Endothelial cell of umbilical vein (primary cell): ENCODE data around the gene INSRR. TPM values are rescaled to one million over a fixed set of nuclear protein-coding genes. Genes with fewer than 3 reads are reported as not detected.

ENCODE experiments used
- BruUV-seq: library from RNA; stranded (reverse); fragments of 400-500 nt; replicated peaks from 2 replicates; lab custom pipeline; 2021; lab: Mats Ljungman, UMichigan
- CTCF ChIA-PET: fragments of 300-600, 350-600 bp; sonication (Branson Sonifier 250); formaldehyde crosslinking; loops from one replicate; lab custom pipeline; 2021; ENCODE audit warnings: antibody characterized with exemption, inconsistent platforms; lab: Charles Lee
- POLR2A ChIA-PET: fragments of 300-600, 350-600 bp; sonication (Branson Sonifier 250); formaldehyde crosslinking; loops from one replicate; lab custom pipeline; 2021; ENCODE audit warnings: antibody characterized with exemption, inconsistent platforms; lab: Charles Lee
- DNase-seq: peaks from one replicate; pipeline ENCODE4 v3.0.0-alpha.2; 2011; ENCODE audit warnings: low read depth, low spot score
- FAIRE-seq: peaks from 2 replicates; lab custom pipeline; 2011; peaks lifted over from hg19 to GRCh38; lab: Jason Lieb, UNC
- H2AFZ ChIP-seq: 2 replicates; pipeline ENCODE4 v1.6.0; 2012; ENCODE audit warnings: low read depth, low read length, control low read depth, inconsistent platforms
- H3K27ac ChIP-seq: 2 replicates; pipeline ENCODE4 v1.5.1; 2011; ENCODE audit warnings: low read depth, mild to moderate bottlenecking, control low read depth, low read length, moderate library complexity; ENCODE audit not compliant: insufficient read depth
- H3K27me3 ChIP-seq, 2 experiments: 2 replicates each; pipeline versions ENCODE4 v1.6.0 to v1.6.1; 2011; ENCODE audit warnings: low read length in 2 of 2, mixed read lengths in 1 of 2; ENCODE audit not compliant: control insufficient read depth in 2 of 2, insufficient read depth in 2 of 2
- H3K36me3 ChIP-seq, 2 experiments: 2 replicates in 1 of 2; 3 replicates in 1 of 2; pipeline ENCODE4 v1.5.1; 2011; ENCODE audit warnings: low read length in 2 of 2, mild to moderate bottlenecking in 1 of 2, moderate library complexity in 1 of 2; ENCODE audit not compliant: control insufficient read depth in 2 of 2, insufficient read depth in 2 of 2; ENCODE audit errors: extremely low read depth in 1 of 2
- H3K4me1 ChIP-seq: 3 replicates; pipeline ENCODE4 v1.5.1; 2011; ENCODE audit warnings: mild to moderate bottlenecking, low read length; ENCODE audit not compliant: control insufficient read depth, insufficient read depth; ENCODE audit errors: extremely low read depth
- H3K4me2 ChIP-seq: 2 replicates; pipeline ENCODE4 v1.6.1; 2011; ENCODE audit warnings: low read length, control low read depth, mixed read lengths; ENCODE audit not compliant: insufficient read depth
- H3K4me3 ChIP-seq, 3 experiments: fragments of 200-600 bp in 1 of 3; sonication (generic), shearing (Covaris generic) in 1 of 3; replicated peaks in 1 of 3; 2 replicates each; pipeline ENCODE4 v1.5.1; 2011 to 2016; ENCODE audit warnings: control low read depth in 3 of 3, low read length in 3 of 3, mild to moderate bottlenecking in 2 of 3, inconsistent platforms in 1 of 3, low read depth in 1 of 3, moderate library complexity in 1 of 3; ENCODE audit not compliant: insufficient read depth in 1 of 3
- H3K79me2 ChIP-seq: 2 replicates; pipeline ENCODE4 v1.6.0; 2012; ENCODE audit warnings: low read length, inconsistent platforms; ENCODE audit not compliant: control insufficient read depth, insufficient read depth
- H3K9ac ChIP-seq: replicated peaks from 2 replicates; pipeline ENCODE3; 2011; ENCODE audit warnings: low read length, control low read depth; ENCODE audit not compliant: insufficient read depth; ENCODE audit errors: extremely low read depth
- H3K9me1 ChIP-seq: replicated peaks from 3 replicates; pipeline ENCODE4 v1.6.0; 2011; ENCODE audit warnings: mild to moderate bottlenecking, low read length; ENCODE audit not compliant: control insufficient read depth, insufficient read depth; ENCODE audit errors: extremely low read depth
- H3K9me3 ChIP-seq: replicated peaks from 2 replicates; pipeline ENCODE4 v1.5.1; 2012; ENCODE audit warnings: low read length, inconsistent platforms; ENCODE audit not compliant: control insufficient read depth, insufficient read depth
- H4K20me1 ChIP-seq: replicated peaks from 2 replicates; pipeline ENCODE3; 2011; ENCODE audit warnings: mild to moderate bottlenecking, low read length; ENCODE audit not compliant: control insufficient read depth, insufficient read depth; ENCODE audit errors: extremely low read depth
- CTCF ChIP-seq, 2 donors: IDR thresholded peaks; 1 replicate in 1 of 2; 2 replicates in 1 of 2; pipeline ENCODE4 v1.5.1; 2011; ENCODE audit warnings: low read length in 2 of 2, mild to moderate bottlenecking in 2 of 2, moderate library complexity in 2 of 2, control low read depth in 1 of 2, inconsistent platforms in 1 of 2, low read depth in 1 of 2; ENCODE audit not compliant: insufficient read depth in 1 of 2; ENCODE audit errors: extremely low read depth in 1 of 2
- EZH2 ChIP-seq: IDR thresholded peaks from 2 replicates; pipeline ENCODE4 v1.6.1; 2012; ENCODE audit warnings: borderline replicate concordance, low read depth, mild to moderate bottlenecking, moderate library complexity, low read length, inconsistent platforms; ENCODE audit not compliant: severe bottlenecking
- FOS ChIP-seq: IDR thresholded peaks from 2 replicates; pipeline ENCODE4 v1.6.1; 2011; ENCODE audit warnings: mild to moderate bottlenecking, low read length, moderate library complexity, borderline replicate concordance; ENCODE audit not compliant: insufficient read depth
- GATA2 ChIP-seq: IDR thresholded peaks from 2 replicates; pipeline ENCODE4 v1.7.0; 2011; ENCODE audit warnings: low read depth, mild to moderate bottlenecking, moderate library complexity, mixed read lengths, low read length; ENCODE audit not compliant: insufficient read length, insufficient read depth
- JUN ChIP-seq: IDR thresholded peaks from 2 replicates; pipeline ENCODE4 v1.6.1; 2011; ENCODE audit warnings: borderline replicate concordance, low read depth; ENCODE audit not compliant: insufficient read length, insufficient read depth
- MAX ChIP-seq: IDR thresholded peaks from 2 replicates; pipeline ENCODE4 v1.6.1; 2011; ENCODE audit not compliant: insufficient read depth, insufficient read length
- MYC ChIP-seq: IDR thresholded peaks from one replicate; pipeline ENCODE4 v1.6.1; 2011; ENCODE audit warnings: mild to moderate bottlenecking, low read depth, low read length
- POLR2A ChIP-seq: IDR thresholded peaks from 2 replicates; pipeline ENCODE4 v1.6.1; 2012; ENCODE audit warnings: low read depth, mild to moderate bottlenecking, control low read depth, low read length
- POLR2AphosphoS5 ChIP-seq: IDR thresholded peaks from 2 replicates; pipeline ENCODE4 v1.6.1; 2012; ENCODE audit warnings: low read depth, mild to moderate bottlenecking, control low read depth, low read length, moderate library complexity; ENCODE audit not compliant: insufficient read depth
- dilution Hi-C: fragments of 300-500 bp; cut with MboI; formaldehyde crosslinking; loops from one replicate; pipeline ENCODE4 v1.15.0; 2019; ENCODE audit warnings: low sequenced_read_pairs; ENCODE audit not compliant: extremely low pct_ligation_motif_present
- intact Hi-C: fragments of 100-400 bp; cut with micrococcal nuclease; formaldehyde crosslinking; loops from one replicate; pipeline ENCODE4 v1.10.0; 2022
- polyA plus RNA-seq, 4 experiments: library from polyadenylated mRNA; depleted of rRNA in 3 of 4; stranded (reverse) in 3 of 4; unstranded in 1 of 4; fragments of >200 nt; gene quantifications; 2 replicates each; pipeline versions ENCODE4 v1.2.1 to v1.2.3, GENCODE V29; 2011 to 2012; ENCODE audit warnings: missing spikeins in 1 of 4
- total RNA-seq: library from RNA; stranded (reverse); gene quantifications from 2 replicates; pipeline ENCODE4 v1.2.3, GENCODE V29; 2021

Gene INSRR
- total and polyA plus RNA-seq, 2 donors (not counting 3 experiments of a cell fraction or from before 2014, with no cell fraction given): not detected

- Histone ChIP-seq H3K9me1 (no peaks in the 10 kb centered on the region), H4K20me1 (no peaks in the 10 kb centered on the region), H2AFZ (no peak overlapping the region), H3K9ac (no peak overlapping the region), H3K36me3 (peaks cover 19 to 62% of the 10 kb centered on the region in 2 experiments), H3K4me2 (no peak overlapping the region), H3K27ac (no peak overlapping the region), H3K79me2 (peaks cover 57% of the 10 kb centered on the region), H3K27me3 (no peaks in the 10 kb centered on the region), H3K4me1 (peaks cover 38% of the 10 kb centered on the region), H3K9me3 (no peaks in the 10 kb centered on the region), H3K4me3 (no peak overlapping the region)
- no peak for TF ChIP-seq CTCF (IDR thresholded peaks at IDR 0.05; ENCODE audit: extremely low read depth in 1 of 2, insufficient read depth in 1 of 2, low read depth in 1 of 2, low read length in 2 of 2)
- TF ChIP-seq EZH2: no peak
- no peak for TF ChIP-seq POLR2A
- no peak for TF ChIP-seq MAX
- no peak for TF ChIP-seq GATA2
- TF ChIP-seq JUN: no peak
- TF ChIP-seq FOS: no peak
- TF ChIP-seq MYC: no peak
- TF ChIP-seq POLR2AphosphoS5: no peak
- no peak for FAIRE-seq
- BruUV-seq: no TSS peak
- dilution Hi-C loops (no loop called here), intact Hi-C loops (no loop called here)
- no peak for DNase-seq
- CTCF ChIA-PET: interaction anchor here (2.9 to 3.1 kb wide), 2 partner anchors 15 to 19 kb away, joined by 8 to 20 read pairs; partner anchors contain the start of gene PEAR1
- POLR2A ChIA-PET: no interaction called here
Measured at GRCh38 chr1:156908541-156908940, 49.6 kb upstream of the INSRR start.
